COLO829 (cell line): Measurements from ENCODE around the gene LIN28B.
A peak's percentile ranks its signal among the peaks of the same experiment; 100 is the strongest.
"Not testable (repeated sequence)": the region's sequence is repeated elsewhere in the genome, so short reads cannot be mapped to it uniquely, and the experiment has no call there.

Experiments
- DNase-seq: peaks from one replicate; pipeline ENCODE4 v3.0.0; 2012; ENCODE audit warnings: low spot score

LIN28B gene

DNA sequence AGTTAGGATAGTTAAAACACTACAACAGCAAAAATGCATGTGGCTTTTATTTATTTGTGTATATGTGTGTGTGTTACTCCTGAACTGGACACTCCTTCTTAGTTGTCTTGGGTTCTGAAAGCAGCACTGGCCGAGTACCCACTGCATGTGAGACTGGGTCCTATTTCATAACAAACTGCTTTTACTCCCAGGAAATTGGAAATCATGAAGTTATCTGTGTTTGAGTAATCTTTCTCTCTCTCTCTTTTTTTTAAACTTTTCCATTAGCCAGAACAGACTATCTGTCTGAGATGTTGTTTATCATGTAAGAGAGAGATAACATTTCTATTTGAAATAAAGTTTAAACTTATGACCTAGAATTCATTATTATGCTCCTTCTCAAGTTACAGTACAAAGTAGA lies 110.4 kb downstream of the LIN28B start:
- DNase-seq = no peak

DNA sequence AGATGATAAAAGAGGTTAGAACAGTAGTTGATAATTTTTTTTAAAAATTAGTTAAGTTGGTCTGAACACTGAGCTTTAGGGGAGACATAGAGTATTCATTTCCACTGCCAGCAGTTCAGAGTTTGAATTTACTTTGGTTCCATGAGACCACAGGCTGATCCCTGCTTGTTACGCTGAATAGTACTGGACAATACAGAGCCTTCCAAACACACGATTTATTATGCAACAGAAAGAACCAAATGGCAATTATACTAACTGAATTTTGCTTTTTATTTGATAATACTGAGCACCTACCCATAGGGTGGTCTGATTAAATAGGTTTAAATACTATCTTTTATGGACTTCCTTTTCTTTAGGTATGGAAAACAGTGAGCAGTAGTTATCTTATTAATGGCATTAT lies 111.5 kb downstream of the LIN28B start:
- DNase-seq = no peak

DNA sequence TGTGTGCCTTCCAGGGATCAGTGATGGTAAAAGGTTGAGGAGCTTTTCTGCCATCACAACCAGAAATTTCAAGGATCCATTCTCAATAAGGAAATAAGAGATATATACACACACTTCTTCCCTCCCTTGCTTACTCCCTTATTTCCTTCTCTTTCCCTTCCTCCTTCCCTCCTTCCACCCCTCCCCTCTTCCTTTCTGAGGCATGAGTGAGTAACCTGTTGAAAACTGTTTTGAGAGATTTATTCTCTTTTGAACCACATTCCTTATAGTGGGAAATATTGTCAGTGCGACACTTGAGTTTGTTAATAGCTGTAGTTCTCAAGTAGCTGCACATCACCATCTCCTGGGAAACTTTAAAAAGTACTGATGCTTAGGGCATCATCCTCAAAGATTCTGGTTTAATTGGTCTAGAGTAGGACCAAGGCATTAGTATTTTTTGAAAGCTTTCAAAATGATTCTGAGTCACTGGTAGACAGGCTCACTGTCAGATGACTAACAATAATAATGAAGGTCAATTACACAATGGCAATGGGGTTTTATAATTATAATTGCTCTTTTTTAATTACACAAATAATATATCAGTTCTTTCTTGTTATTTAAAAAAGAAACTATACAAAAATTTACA lies 113.0 kb downstream of the LIN28B start:
- no peak for DNase-seq

DNA sequence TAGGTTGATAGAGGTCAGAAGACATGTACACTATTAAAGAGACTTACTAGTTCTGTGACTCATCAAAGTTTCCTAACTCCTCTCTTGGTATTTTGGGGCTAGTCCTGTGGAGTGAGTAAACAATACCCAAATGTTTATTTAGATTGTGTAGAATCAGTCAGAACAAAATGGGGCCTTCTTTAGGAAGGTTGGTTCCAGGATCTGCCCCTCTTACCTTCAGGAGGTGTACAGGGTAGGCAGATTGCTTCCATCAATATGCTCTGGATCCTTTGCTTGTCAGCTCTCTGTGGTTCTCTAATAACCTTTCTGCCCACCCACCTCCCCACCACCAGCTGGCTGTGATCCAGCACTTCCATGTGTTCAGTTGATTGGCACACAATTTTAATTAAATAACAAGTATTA lies 115.9 kb downstream of the LIN28B start:
- no peak for DNase-seq

DNA sequence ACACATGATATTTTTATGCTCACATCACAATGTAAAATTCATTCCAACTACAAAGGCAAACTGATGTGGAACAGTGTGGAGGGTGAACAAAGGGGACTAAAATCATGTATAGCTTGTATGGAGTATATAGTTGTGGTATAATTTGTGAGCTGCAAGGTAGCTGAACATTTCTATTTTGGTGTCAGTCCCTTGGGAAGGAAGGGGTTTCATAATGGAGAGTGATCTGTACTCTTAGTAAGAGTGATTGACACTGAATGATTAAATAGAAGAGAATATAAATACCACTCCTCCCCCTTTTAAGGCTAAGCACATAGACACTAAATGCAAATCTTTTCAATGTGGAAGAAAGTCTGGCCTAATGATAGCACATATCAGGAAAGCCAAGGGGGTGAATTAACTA lies 118.3 kb downstream of the LIN28B start:
- DNase-seq = no peak

DNA sequence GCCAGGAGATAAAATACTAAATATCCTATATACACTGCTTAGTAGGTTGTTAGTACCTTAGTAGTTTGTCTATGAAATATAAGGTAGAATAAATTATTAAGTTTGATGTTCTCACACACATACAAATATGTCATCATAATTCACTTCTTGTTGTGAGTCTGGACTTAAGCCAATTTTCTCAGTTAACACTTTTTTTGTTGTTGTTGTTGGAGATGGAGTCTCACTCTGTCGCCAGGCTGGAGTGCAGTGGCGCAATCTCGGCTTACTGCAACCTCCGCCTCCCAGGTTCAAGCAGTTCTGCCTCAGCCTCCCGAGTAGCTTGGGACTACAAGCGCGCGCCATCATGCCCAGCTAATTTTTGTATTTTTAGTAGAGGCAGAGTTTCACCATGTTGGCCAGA lies 119.5 kb downstream of the LIN28B start:
- DNase-seq = not testable (repeated sequence)

DNA sequence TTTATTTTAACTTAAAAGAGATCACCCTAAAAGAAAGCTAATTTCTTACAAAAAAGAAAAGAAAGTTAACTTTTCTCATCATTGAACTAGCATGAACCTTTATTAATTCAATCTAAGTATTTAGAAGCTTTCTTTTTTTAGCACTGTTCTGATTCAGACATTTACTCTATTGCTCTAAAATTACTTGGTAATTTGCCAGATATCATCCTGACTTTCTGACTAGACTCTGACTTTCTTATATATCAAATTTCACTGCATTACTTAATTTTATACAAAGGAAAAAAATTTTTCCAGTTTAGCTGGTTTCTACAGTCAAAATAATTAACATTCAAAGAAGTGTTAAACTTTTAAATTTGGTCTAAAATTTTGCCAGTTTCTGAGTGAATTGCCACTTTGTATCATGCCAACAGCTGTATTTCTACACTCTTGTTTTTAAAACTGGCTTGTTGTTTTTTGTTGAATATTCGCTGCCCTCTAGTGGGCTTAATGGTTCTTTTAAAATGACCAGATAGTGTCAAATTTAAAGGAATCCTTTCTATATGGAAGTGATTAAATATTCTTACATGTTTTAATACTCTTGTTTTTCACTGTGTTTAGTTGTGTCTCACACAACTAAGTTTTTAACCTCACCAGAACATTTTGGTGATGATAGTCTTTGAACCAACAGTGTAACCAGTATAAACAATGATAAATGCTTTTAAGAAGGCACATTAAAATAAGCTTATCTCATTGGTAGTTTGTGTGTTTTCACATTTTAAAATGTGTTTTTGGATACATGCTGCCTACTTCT lies 120.9 kb downstream of the LIN28B start:
- peak; percentile 40 for DNase-seq

DNA sequence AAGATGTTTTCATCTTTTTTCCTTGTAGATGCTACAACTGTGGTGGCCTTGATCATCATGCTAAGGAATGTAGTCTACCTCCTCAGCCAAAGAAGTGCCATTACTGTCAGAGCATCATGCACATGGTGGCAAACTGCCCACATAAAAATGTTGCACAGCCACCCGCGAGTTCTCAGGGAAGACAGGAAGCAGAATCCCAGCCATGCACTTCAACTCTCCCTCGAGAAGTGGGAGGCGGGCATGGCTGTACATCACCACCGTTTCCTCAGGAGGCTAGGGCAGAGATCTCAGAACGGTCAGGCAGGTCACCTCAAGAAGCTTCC lies 121.4 kb downstream of the LIN28B start:
- no peak for DNase-seq

DNA sequence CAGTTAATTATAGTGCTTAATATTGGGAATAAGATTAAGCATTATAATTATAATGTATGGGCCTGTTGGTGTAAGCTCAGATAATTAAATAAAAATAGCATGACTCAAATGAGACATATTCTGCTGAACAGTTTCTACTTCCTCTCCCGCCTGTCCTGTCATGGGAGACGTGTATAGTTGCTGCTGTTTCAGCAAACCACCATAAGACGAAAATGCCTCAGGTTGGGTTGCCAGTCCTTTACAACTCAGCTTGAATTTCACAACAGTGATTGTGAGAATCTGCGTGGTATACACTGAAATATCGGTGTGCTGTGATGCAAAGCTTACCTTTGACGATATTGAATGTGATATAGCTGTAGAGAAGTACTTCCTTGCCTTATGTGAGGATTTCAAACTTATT lies 123.4 kb downstream of the LIN28B start:
- DNase-seq = no peak

DNA sequence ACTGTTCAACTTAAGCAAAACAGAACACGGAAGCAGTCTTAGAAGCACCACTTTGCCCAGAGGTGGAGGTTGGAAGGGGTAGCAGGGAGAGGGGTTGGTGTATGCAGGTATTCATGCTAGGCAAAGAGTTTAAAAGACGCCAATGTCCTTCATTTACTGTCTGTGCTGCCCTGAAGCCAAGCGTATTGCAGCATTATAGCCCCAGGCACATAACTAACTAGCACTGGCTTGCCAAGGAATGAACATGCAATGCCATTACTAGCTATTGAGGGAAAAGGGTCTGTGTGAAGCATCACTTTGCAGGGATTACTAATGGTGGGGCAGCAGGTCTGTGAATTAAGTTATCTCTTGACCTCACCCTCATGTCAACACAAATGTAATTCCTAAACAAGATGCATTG lies 124.8 kb downstream of the LIN28B start:
- DNase-seq = not testable (repeated sequence)

DNA sequence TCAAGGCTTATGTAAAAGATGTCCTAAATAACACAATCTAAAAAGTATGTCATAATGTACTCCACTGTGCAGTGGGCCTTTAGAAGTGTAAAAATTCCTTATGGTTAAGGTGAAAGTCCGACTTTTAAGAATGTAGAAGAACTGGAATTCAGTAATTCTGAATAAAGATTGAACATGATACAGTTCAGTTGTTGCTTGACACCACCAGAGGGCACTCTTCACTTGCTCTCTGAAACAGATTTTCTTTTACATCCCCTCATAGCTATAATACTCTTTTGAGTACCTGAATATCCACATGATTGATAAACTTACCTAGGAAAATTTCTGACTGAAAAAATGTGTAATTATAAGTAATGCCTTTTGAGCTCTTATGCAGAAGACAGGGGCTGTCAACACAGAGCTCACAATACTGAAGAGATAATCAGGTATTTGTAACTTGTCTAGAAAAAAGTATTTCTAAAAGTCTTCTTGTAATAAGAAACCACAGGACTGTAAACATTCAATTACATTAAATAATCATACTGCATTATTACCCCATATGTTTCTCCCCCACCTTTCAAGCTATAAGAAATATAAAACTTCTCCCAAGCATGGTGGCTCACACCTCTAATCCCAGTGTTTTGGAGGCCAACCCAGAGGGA lies 130.8 kb downstream of the LIN28B start:
- peak; percentile 44 for DNase-seq

DNA sequence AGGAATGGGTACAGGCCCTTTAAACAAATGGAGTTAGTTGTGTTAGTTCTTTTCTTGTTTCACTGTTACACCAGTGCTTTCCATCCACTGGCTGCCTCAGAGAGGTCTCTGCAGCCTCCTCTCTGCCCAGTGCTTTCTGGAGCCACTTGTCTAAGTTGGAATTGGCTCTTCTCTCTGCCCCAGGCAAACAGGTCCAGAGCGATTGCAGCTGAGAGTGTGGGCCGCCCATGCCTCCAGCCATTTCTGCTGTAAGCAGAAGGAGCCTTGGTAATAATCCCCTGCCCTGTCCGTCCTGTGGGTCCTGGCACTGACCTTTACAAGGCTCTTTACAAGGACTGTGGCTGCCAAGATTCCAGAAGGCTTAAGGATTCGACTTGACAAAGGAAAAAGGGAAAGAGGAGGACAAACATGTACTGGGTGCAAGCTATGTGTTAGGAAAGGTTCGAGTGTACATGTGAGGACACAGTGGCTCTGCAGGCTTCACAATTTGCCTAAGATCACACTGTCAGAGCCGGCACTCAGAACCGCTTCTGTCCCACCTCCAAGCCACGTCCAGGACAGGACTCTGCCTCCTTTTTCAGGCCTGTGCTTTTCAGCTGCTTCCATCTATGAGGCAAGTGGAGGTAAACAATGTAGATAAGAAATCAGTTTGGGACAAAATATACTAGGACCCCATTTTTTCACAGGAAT lies 134.4 kb downstream of the LIN28B start:
- no peak for DNase-seq

DNA sequence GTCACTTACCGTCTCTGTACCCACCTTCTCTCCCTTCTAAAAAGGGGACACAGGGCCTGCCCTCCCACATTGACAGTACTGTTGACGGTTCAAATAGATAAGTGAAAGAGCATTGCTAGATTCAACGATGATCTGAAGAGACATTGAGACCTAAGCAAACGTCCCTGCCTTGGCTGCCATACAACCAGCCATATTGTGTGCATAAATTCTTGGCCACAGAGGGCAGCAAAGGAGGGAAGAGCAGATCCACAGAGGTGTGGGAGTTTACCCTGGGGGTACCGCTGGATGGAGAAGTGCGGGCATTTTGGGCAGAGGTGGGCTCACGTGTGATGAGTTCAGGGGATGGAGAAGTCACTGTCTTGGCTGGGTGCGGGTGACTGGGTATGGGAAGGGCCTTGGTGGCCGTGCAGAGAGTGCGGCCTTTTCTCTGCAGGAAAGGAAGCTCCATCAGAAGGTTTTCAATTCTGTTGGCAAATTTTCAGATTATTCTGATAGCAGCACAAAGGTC lies 137.3 kb downstream of the LIN28B start:
- DNase-seq = no peak

DNA sequence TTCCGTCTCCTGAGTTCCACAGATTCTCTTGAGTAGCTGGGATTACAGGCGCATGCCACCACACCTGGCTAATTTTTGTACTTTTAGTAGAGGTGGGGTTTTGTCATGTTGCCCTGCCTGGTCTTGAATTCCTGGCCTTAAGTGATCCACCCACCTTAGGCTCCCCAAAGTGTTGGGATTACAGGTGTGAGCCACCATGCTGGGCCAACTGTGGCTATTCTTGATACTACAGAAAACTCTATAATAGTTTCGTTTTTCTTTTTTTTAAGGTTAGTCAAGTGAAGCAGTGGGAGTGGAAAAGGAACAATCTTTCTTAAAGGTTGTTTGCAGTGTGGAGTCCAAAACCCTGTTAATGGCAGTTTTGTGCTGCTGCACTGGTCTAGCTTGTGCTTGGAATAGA lies 138.2 kb downstream of the LIN28B start:
- no peak for DNase-seq

DNA sequence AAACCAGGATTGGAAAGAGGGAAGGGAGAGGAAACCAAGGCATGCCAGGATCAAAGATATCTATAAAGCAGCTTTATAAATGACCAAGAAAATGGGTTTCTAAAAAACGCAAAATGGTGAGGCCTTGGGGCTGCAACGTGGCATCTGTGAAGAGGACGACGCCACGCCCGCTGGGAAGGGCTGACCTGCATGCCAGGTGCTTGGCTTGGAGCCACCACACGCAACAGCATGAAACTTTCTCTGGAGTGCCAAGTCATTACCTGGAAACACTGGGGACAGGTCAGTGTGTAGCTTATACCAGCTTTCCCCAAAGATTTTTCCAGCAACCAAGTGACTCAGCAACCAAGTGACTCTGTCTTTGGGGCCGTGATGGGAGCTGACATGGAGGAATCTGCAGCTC lies 140.4 kb downstream of the LIN28B start:
- no peak for DNase-seq

DNA sequence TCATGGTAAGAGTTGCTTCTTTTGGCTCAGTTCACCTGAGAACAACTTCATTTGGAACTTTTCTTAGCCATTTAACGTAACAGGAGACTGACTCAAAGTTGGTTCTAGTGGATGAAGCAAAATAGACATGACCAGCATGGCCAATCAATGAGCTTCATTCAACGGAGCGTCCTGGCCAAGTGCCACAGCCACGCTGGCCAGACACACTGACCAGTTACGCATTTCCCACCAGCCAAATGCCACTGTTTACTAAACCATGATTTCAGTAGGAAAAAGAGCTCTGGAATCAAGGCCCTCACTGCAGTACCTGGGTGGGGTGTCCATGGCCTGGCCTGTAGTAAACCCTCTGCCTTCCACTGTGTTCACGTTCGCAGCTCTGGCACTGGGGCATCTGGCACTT lies 142.5 kb downstream of the LIN28B start:
- no peak for DNase-seq

DNA sequence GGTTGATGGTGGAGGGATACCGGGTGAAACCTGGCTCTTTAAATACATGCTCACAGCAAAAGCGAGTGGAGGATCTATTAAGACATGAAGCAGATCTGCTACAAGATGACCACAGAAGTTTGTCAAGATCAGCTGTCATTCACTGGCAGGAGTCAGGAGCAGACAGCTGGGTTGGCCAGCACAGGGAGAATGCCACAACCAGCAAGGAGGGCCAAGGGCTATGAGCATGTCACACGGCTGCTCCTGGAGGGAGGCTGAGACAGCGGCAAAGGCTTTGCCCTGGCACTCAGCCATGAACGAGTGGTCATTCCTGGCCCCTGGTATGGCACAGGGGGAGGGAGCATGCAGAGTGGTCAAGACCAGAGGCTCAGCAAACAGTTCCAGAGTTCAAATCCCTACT lies 145.3 kb downstream of the LIN28B start:
- DNase-seq = no peak

DNA sequence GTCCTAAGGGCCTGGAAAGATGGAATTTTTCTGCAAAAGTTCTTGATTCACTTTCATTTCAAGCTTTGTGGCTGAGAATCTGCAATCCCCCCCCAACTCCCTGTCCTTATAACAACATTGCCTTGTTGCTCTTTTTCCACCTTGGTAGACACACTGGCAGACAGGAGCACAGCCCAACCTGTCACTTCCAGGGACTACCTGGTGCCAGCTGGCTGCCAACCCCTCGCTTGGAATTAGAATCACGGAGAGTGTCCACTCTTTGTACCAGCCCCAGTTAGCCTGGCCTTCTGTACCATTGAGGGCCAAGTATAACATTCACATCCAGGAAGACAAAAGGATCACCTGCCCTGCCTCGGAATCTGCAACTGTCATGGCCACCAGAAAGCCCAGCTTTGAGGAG lies 148.2 kb downstream of the LIN28B start:
- no peak for DNase-seq

DNA sequence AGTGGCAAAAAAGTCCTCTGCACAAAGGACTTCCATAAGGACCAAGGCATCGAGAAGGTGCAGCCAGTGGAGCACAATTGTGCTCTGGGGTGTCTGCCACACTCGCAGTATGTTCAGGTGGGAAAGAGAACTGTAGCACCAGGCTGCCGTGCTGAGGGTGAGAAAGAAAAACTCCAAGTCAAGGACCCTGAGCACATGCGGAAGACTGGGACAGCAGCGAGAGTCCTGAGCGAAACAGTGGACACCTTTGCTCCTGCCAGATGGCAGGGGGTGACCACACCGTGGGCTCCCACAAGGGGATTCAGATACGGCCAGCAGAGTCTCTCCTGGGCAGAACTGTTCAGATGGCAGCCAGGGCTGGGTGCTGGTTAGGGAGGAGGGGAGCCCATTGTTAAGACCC lies 149.4 kb downstream of the LIN28B start:
- DNase-seq = no peak

DNA sequence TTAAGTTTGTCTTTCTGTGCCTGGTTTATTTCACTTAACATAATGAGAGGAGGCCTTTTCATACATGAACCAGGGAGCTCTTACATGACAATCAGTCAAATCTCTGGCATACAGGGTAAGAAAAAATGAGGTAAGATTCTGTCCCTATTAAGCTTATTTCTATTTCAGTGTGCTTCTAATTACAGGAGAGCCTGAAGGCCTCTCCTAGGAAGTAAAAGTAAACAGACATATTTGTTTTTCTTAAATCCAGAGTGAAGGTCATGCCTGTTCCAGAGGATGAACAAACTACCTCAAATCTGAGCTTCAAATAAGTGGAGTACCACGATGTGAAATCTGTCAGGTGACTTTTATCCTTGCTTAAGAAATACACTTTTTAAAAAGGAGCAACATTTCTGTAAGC lies 150.3 kb downstream of the LIN28B start:
- DNase-seq = no peak

DNA sequence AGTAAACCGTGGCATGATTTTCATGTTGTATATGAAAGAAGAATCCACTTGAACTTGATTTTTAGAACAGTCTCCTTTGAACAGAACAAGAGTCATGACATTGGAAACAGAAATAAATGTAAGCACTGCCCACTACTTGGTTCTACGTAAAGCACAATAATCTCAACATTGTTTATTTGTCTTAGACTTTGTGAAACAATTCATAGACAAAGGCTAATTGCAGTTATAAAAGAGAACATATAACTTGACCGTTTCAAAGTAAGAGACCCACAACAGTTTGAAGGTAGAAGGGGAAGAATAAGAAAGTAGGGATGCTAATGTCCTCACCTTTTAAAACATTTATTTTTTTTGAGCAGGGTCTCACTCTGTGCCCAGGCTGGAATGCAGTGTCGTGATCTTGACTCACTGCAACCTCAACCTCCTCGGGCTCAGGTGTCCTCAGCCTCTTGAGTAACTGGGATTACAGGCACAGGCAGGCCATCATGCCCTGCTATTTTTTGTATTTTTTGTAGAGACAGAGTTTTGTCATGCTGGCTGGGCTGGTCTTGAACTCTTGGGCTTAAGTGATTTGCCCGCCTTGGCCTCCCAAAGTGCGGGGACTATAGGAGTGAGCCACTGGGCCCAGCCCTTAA lies 151.8 kb downstream of the LIN28B start:
- DNase-seq = no peak
